ENCODE data around the gene AGER. TPM values are rescaled to one million over a fixed set of nuclear protein-coding genes. Genes with fewer than 3 reads are reported as not detected.

AGER gene
- total and polyA plus RNA-seq, 2 donors, result 8.5 to 81.3 TPM

DNA sequence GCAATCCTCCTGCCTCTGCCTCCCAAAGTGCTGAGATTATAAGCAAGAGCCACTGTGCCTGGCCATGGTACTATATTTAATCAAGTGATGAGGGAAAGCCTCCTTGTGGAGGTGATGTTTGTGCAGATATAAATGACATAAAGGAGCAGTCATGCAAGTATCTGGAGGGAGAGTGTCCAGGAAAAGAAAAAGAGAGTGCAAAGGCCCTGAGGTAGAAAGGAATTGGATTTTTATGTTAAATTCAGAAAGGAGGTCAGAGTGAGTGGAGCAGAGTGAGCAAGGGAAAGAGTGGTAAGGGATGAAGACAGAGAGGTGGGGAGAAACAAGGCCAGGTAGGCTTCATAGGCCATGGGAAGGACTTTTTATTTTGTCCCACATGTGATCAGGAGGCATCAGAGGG, 46.6 kb downstream of the AGER start:
- no peak for DNase-seq (ENCODE audit: low read depth in 6 of 9, low spot score in 9 of 9)

DNA sequence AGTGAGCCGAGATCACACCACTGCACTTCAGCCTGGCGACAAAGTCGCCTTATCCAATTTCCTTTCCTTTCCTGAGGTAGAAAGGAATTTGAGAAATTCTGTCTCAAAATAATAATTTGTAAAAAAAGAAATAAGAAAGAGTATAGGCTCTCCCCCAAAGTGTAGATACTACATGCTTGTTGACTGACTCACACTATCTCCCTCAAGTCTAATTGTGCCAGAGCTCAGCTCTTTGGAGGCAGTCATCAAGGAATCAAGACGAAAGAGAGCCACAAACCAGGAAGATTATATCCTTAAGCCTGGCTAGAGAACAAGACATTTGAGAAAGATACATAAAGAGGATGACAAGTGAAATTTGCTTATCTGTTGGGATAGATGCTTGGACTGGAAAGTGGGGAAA, 50.3 kb downstream of the AGER start:
- Histone ChIP-seq H3K9me3 (ENCODE audit: control insufficient read depth in 2 of 2, insufficient read depth in 1 of 2, low read length in 1 of 2) (no peaks in the 10 kb centered on the region), H3K36me3 (ENCODE audit: control insufficient read depth in 2 of 2, insufficient read depth in 2 of 2, low read length in 1 of 2) (no peaks in the 10 kb centered on the region), H3K4me1 (ENCODE audit: control insufficient read depth in 2 of 2, insufficient read depth in 2 of 2, low read length in 2 of 2) (peaks cover 9 to 14% of the 10 kb centered on the region in 2 donors), H3K27ac (ENCODE audit: low read depth in 1 of 2, low read length in 1 of 2) (no peak overlapping the region), H3K27me3 (ENCODE audit: control insufficient read depth in 2 of 2, insufficient read depth in 1 of 2, low read length in 1 of 2) (peaks cover 0 to 31% of the 10 kb centered on the region in 2 donors), H3K4me3 (ENCODE audit: low read length in 2 of 2) (no peak overlapping the region)
- no peak for DNase-seq (ENCODE audit: low read depth in 6 of 9, low spot score in 9 of 9)
- 94% methylated on average over 4 of the region's 4 CpGs for WGBS

More for the DNA sequence above, 46.6 kb downstream of the AGER start:
- Histone ChIP-seq H3K9me3 (ENCODE audit: control insufficient read depth in 2 of 2, insufficient read depth in 1 of 2, low read length in 1 of 2) (no peaks in the 10 kb centered on the region), H3K4me1 (ENCODE audit: control insufficient read depth in 2 of 2, insufficient read depth in 2 of 2, low read length in 2 of 2) (no peaks in the 10 kb centered on the region), H3K27me3 (ENCODE audit: control insufficient read depth in 2 of 2, insufficient read depth in 1 of 2, low read length in 1 of 2) (peaks cover 0 to 37% of the 10 kb centered on the region in 2 donors), H3K4me3 (ENCODE audit: low read length in 2 of 2) (no peak overlapping the region), H3K27ac (ENCODE audit: low read depth in 1 of 2, low read length in 1 of 2) (no peak overlapping the region), H3K36me3 (ENCODE audit: control insufficient read depth in 2 of 2, insufficient read depth in 2 of 2, low read length in 1 of 2) (no peaks in the 10 kb centered on the region)

DNA sequence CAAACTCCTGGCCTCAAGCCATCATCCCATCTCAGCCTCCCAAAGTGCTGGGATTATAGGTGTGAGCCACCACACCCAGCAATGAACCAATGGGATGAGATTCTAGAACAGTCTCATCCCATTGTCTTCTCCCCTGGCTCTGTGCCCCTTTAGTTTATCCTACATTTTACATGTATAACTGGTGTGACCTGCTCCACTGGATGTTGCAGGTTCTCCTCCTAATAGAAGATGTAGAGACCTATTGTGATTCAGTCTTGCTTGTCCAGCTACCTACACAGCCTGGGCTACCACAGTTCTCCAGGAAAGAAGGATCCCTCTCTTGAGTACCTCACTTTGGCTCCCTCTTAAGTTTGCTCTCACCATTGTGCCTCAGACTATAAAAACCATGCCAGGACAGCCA, 51.9 kb downstream of the AGER start:
- Histone ChIP-seq H3K27ac (ENCODE audit: low read depth in 1 of 2, low read length in 1 of 2) (no peak overlapping the region), H3K27me3 (ENCODE audit: control insufficient read depth in 2 of 2, insufficient read depth in 1 of 2, low read length in 1 of 2) (peaks cover 0 to 24% of the 10 kb centered on the region in 2 donors), H3K36me3 (ENCODE audit: control insufficient read depth in 2 of 2, insufficient read depth in 2 of 2, low read length in 1 of 2) (no peaks in the 10 kb centered on the region), H3K4me3 (ENCODE audit: low read length in 2 of 2) (no peak overlapping the region), H3K9me3 (ENCODE audit: control insufficient read depth in 2 of 2, insufficient read depth in 1 of 2, low read length in 1 of 2) (no peaks in the 10 kb centered on the region), H3K4me1 (ENCODE audit: control insufficient read depth in 2 of 2, insufficient read depth in 2 of 2, low read length in 2 of 2) (peaks cover 17 to 25% of the 10 kb centered on the region in 2 donors)
- no peak for DNase-seq (ENCODE audit: low read depth in 6 of 9, low spot score in 9 of 9)

DNA sequence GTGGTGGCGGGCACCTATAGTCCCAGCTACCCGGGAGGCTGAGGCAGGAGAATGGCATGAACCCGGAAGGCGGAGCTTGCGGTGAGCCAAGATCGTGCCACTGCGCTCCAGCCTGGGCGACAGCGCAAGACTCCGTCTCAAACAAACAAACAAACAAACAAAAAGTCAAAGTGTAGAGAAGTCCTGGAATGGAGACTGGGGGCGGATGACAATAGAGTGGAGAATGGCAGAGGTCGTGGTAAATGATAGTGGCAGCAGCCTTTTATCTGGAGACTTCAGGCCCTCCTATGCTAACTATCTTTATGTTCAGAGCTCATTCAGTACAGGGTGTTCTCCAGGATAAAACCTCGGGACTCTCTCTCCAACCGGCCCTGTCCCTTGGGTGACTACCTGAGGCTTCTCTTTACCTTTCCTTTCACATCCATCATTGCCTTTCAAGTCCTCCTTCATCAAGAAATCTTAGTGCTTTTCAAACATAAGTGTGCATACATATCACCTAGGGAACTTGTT, 52.6 kb downstream of the AGER start:
- WGBS, result 97% methylated on average over 14 of the region's 14 CpGs
- peaks cover 0 to 20% of the 10 kb centered on the region in 2 donors for H3K27me3 ChIP-seq (ENCODE audit: control insufficient read depth in 2 of 2, insufficient read depth in 1 of 2, low read length in 1 of 2)
- peaks cover 0 to 4% of the 10 kb centered on the region in 2 donors for H3K36me3 ChIP-seq (ENCODE audit: control insufficient read depth in 2 of 2, insufficient read depth in 2 of 2, low read length in 1 of 2)
- H3K4me1 ChIP-seq (ENCODE audit: control insufficient read depth in 2 of 2, insufficient read depth in 2 of 2, low read length in 2 of 2), result peaks cover 21 to 29% of the 10 kb centered on the region in 2 donors
- H3K4me3 ChIP-seq (ENCODE audit: low read length in 2 of 2), result no peak overlapping the region
- no peaks in the 10 kb centered on the region for H3K9me3 ChIP-seq (ENCODE audit: control insufficient read depth in 2 of 2, insufficient read depth in 1 of 2, low read length in 1 of 2)
- no peak overlapping the region for H3K27ac ChIP-seq (ENCODE audit: low read depth in 1 of 2, low read length in 1 of 2)
- no peak for DNase-seq (ENCODE audit: low read depth in 6 of 9, low spot score in 9 of 9)

Other genes starting within 250 kb of the AGER start
- 17.0 TPM for gene CFB, start 238.2 kb downstream of the AGER start, total RNA-seq
- gene CFB, start 238.2 kb downstream of the AGER start, polyA plus RNA-seq, result 41.0 TPM
- 62.9 TPM for gene NELFE, start 225.3 kb downstream of the AGER start, total RNA-seq
- 44.5 TPM for gene NELFE, start 225.3 kb downstream of the AGER start, polyA plus RNA-seq
- gene SKIC2, start 225.1 kb downstream of the AGER start, total RNA-seq, result 25.4 TPM
- 110 TPM for gene SKIC2, start 225.1 kb downstream of the AGER start, polyA plus RNA-seq
- gene DXO, start 212.1 kb downstream of the AGER start, total RNA-seq, result 11.8 TPM
- gene DXO, start 212.1 kb downstream of the AGER start, polyA plus RNA-seq, result 27.3 TPM
- gene C4A, start 202.2 kb downstream of the AGER start, total RNA-seq, result 43.2 TPM
- gene C4A, start 202.2 kb downstream of the AGER start, polyA plus RNA-seq, result 206 TPM
- gene C4B, start 169.5 kb downstream of the AGER start, total RNA-seq, result 47.4 TPM
- gene C4B, start 169.5 kb downstream of the AGER start, polyA plus RNA-seq, result 262 TPM
- gene CYP21A2, start 145.8 kb downstream of the AGER start, total RNA-seq, result 0.24 TPM
- gene CYP21A2, start 145.8 kb downstream of the AGER start, polyA plus RNA-seq, result 15.7 TPM
- 2.1 TPM for gene TNXB, start 74.9 kb downstream of the AGER start, total RNA-seq
- 8.3 TPM for gene TNXB, start 74.9 kb downstream of the AGER start, polyA plus RNA-seq
- 16.0 TPM for gene ATF6B, start 56.0 kb downstream of the AGER start, total RNA-seq
- gene ATF6B, start 56.0 kb downstream of the AGER start, polyA plus RNA-seq, result 49.2 TPM
- 6.8 TPM for gene FKBPL, start 54.0 kb downstream of the AGER start, total RNA-seq
- 6.0 TPM for gene FKBPL, start 54.0 kb downstream of the AGER start, polyA plus RNA-seq
- gene PRRT1, start 32.3 kb downstream of the AGER start, total RNA-seq, result not detected
- gene PRRT1, start 32.3 kb downstream of the AGER start, polyA plus RNA-seq, result 6.1 TPM
- 7.6 TPM for gene PPT2, start 30.1 kb downstream of the AGER start, total RNA-seq
- 9.8 TPM for gene PPT2, start 30.1 kb downstream of the AGER start, polyA plus RNA-seq
- 10.5 TPM for gene EGFL8, start 19.7 kb downstream of the AGER start, total RNA-seq
- 31.9 TPM for gene EGFL8, start 19.7 kb downstream of the AGER start, polyA plus RNA-seq
- gene AGPAT1, start 8.2 kb downstream of the AGER start, total RNA-seq, result 25.2 TPM
- gene AGPAT1, start 8.2 kb downstream of the AGER start, polyA plus RNA-seq, result 32.6 TPM
- gene RNF5, start 5.8 kb downstream of the AGER start, total RNA-seq, result 62.8 TPM
- gene RNF5, start 5.8 kb downstream of the AGER start, polyA plus RNA-seq, result 77.3 TPM
- 28.1 TPM for gene PBX2, start 5.9 kb upstream of the AGER start, total RNA-seq
- 76.9 TPM for gene PBX2, start 5.9 kb upstream of the AGER start, polyA plus RNA-seq
- 130 TPM for gene GPSM3, start 8.4 kb upstream of the AGER start, total RNA-seq
- gene GPSM3, start 8.4 kb upstream of the AGER start, polyA plus RNA-seq, result 146 TPM
- gene NOTCH4, start 39.8 kb upstream of the AGER start, total RNA-seq, result 2.5 TPM
- gene NOTCH4, start 39.8 kb upstream of the AGER start, polyA plus RNA-seq, result 32.7 TPM
- gene TSBP1, start 187.7 kb upstream of the AGER start, total RNA-seq, result not detected
- not detected for gene TSBP1, start 187.7 kb upstream of the AGER start, polyA plus RNA-seq
- not detected for gene BTNL2, start 222.9 kb upstream of the AGER start, total RNA-seq
- gene BTNL2, start 222.9 kb upstream of the AGER start, polyA plus RNA-seq, result not detected

Measured in thymus (tissue), 11 donors.